NCI-H345 treated with DMSO at 0.1 percent for 48 hours (cell line): ENCODE results near the gene PRICKLE1.

ENCODE experiments used
- DNase-seq: peaks from one replicate; lab custom pipeline; 2025; ENCODE audit not compliant: unreplicated experiment; lab: John Stamatoyannopoulos, UW

The PRICKLE1 gene

DNA sequence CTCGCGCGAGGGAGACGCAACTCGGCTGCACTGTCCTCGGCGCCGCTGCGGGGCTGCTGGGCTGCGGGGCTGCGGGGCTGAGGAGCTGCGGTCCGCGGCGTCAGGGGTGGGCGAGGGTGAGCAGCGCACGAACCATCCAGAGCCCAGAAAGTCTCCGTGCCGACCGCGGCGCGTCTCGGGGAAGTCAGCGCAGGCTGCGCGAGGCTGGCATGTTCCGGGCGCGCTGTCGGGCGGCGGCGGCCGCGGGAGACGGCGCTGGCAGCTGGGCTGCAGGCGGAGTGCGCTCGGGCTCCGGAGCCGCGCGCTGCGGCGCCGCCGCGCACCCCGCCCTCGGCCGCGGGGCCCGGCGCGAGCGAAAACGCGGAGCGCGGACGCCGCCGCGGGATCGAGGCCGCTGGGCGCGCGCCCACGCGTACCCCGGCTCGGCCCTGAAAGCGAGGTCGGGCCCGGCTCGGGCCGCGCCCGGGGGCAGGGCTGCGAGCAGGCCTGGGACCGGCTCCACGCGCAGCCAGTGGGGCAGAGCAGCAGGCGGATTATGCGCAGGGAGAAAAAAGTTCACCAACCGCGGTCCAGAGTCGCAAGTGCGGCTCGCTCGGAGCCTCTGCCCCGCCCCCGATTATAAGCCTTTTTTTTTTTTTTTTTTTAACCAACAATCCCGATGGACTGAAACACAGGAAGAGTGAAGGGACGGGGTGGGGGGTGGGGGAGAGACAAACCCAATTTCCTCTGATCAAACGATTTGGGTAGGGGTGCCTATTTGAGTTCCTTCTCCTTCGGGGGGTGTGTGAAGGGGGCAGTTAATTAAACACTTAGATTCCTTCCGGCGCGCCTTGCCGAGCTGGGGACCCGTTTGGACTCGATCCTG is at the start of gene PRICKLE1:
PRICKLE1 (minus strand) TSS at position 282 of the 865 bp plus-strand sequence. CDS start 117,230 bp downstream, outside the sequence.
- DNase-seq, result no peak

- no peak for DNase-seq
These were observed 49.2 kb upstream of the PRICKLE1 start for GRCh38 chr12:42638697-42639096.

GRCh38 chr12:42638011-42638410 is 48.5 kb upstream of the PRICKLE1 start:
- DNase-seq, result no peak

DNA sequence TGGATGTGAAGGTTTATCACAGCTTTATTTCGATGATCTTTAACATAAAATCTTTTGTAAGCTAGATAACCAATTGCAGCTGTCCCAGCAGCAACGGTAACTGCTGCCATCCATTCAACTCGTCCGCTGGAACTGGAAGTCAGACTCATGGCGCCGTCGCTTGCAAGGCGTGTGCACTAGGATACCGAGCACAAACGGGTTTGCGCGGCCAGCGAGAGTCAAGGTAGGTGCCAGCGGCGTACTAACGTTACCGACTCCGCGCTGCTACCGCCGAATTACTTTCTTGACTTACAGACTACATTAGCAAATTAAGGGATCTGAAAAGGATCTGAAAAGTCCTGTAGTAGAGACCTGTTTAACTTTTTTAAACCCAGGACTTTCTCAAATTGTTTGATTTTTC is 47.4 kb upstream of the PRICKLE1 start:
- DNase-seq, result no peak

GRCh38 chr12:42633594-42633993 is 44.0 kb upstream of the PRICKLE1 start:
- DNase-seq, result no peak

DNA sequence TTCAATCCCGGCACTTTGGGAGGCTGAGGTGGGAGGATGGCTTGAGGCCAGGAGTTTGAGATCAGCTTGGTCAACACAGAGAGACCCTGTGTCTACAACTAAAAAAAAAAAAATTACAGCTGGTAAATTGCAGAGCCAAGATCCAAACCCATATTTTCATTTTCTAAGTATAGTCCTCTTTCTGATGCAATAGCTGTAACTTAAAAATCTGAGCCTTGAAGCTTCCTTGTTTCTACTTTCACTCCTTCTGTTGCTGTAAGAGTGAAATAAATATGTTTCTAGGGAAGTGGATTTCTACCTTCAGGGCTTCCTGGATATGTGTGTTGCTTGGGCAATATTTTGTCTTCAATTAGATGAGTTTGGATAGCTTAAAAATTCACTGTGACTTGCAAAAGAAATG is 42.0 kb upstream of the PRICKLE1 start:
- DNase-seq, result no peak

- no peak for DNase-seq
These were observed 40.8 kb upstream of the PRICKLE1 start for GRCh38 chr12:42630314-42630713.

- DNase-seq, result no peak
These were observed 37.6 kb upstream of the PRICKLE1 start for GRCh38 chr12:42627151-42627550.

DNA sequence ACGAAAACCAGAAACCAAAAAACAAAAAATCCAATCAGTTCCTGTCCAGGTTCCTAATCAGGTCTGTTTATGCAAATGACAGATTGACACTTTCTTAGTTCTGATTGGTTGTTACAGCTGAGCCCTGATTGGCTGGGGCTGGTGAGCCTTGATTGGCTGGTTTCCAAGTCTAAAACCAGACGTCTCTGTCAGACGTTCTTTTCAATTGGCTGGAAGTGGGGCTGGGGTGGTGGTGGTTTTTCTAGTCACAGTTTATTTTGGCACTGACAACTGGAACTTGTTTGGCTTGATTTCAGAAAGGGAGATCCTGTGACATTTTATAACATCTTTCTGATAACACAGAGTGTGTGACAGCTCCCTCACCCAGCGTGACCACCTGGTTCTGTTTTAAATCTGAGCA is 36.1 kb upstream of the PRICKLE1 start:
- DNase-seq, result no peak

GRCh38 chr12:42617622-42618021 is 28.1 kb upstream of the PRICKLE1 start:
- no peak for DNase-seq

DNA sequence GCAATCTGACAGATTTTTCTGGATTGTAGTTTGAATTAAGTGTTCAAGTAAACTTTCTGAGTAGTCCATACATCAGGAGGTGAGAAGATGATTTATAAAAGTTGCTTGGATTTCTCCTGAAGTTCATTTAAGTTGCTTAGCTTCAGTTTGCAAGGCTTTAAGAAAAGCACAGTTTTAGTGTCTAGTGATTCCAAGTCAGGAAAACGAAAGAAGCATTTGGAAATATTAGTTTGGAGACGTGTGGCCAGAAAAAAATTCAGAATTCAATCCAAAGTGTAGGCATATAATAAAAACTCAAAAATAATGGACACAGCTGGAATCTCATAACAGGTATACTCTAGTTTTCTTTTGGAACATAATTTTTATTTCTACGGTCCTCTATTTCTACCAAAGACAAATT is 25.5 kb upstream of the PRICKLE1 start:
- DNase-seq, result no peak

DNA sequence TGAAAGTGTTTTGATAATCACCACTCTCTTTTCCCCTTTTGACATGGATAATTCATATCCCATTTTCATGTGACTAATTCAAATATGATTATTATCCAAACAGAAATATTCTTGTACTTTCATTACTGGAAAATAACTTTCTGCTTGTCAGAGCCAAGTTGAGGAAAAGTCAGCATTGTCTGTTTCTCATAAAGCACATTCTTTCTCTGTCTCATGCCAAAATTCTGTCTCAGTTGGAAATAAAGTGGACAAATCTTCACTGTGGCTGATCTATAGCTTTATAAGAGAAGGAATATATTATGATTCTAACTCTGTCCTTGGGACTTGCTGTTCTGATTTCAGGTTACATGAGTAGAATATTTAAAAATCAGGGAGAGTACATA is 22.7 kb upstream of the PRICKLE1 start:
- no peak for DNase-seq

- no peak for DNase-seq
These were observed 22.2 kb upstream of the PRICKLE1 start for GRCh38 chr12:42611571-42612230.

- DNase-seq, result no peak
These were observed 20.1 kb upstream of the PRICKLE1 start for GRCh38 chr12:42609605-42610004.

- DNase-seq, result no peak
These were observed 18.8 kb upstream of the PRICKLE1 start for GRCh38 chr12:42608196-42608825.

DNA sequence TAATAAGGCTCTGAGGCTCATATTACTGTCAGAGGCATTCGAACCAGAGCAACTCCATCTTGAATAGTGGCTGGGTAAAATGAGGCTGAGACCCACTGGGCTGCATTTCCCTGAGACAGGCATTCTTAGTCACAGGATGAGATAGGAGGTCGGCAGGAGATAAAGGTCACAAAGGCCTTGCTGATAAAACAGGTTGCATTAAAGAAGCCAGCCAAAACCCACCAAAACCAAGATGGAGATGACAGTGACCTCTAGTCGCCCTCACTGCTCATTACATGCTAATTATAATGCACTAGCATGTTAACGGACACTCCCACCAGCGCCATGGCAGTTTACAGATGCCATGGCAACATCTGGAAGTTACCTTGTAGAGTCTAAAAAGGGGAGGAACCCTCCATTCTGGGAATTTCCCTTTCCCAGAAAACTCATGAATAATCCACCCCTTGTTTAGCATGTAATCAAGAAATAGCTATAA is 18.1 kb upstream of the PRICKLE1 start:
- no peak for DNase-seq

GRCh38 chr12:42606471-42606870 is 16.9 kb upstream of the PRICKLE1 start:
- DNase-seq, result no peak

GRCh38 chr12:42605685-42606084 is 16.1 kb upstream of the PRICKLE1 start:
- DNase-seq, result no peak

DNA sequence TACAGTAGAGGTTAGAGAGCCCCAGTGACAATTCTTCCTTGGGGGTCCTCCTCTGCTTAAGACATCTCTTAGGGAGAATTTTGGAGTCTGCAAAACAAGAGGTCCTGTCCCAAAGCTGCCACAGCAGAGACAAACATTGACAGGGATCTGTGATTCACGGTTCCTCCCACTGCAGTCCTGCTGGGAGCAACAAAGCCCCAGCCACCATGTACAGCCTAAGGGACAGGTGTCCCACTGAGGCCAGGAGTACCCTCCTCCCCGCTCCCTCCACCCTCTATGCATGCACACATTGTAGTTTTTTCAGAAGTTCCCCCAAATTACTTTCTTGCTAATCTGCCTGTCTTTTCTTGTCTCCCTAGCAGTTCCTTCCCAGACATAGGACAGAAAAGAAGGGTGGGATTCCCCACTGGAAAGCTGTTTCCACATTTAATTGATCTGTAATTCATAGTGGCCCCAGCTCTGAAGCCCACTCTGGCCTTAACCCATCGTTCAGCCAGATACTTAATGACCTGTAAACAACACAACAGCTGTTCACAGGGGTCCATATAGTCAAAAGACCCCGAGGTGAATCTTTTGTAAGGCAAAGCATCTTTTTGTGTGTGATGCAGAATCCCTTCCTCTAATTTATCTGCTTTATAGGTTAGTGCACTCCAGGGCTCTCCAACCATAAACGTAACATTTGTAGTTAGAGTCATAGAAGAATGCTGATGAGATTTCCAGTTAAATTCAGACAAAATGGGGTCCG is 13.9 kb upstream of the PRICKLE1 start:
- no peak for DNase-seq

DNA sequence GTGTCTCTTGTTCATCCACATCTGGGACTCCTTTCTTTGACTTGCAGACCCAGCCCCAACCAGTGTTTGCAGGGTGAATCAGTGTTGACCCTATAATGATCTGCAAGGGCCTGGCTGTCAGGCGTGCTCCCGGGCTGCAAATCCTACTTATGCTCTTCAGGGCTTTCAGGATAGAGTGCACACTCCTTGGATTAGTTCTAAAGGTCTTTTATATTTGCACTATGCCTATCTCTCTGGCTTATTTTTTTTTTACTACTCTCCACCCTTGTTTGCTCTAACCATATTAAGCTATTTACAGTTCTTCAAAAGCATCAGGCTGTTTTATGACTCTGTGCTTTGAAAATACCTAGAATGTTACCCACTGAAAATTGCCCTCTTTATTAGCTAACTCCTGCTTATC is 4.3 kb upstream of the PRICKLE1 start:
- DNase-seq, result no peak

DNA sequence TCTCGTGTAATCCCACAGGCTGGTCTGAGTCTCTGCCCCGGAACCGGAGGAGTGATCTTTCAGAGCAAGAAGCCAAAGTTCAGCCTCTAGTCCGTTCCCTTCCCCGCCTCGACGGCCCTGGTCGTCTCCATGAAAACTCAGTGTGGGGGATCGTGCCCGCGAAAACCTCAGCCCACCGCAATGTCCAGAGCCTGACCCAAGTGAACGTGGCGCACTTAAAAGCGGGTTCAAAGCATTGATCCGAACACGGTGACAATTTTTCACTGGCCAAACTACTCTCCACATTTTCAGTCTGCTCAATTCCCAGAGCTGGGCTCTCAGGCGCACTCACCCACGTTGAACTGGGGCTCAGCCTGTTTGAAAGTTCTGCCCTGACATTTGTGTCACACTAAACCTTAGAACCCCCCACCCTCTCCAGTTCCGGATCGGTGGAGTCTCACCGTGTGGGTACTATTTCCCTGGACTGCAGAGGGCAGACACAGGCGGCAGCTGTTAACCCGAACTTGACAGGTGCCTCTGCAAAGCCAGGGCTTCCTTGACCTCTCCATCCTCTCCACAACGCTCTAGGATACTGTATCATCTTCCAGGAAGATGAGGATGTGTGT is 886 bp upstream of the PRICKLE1 start:
- no peak for DNase-seq
